ENCODE results near the gene SCN3A.

SCN3A gene

DNA sequence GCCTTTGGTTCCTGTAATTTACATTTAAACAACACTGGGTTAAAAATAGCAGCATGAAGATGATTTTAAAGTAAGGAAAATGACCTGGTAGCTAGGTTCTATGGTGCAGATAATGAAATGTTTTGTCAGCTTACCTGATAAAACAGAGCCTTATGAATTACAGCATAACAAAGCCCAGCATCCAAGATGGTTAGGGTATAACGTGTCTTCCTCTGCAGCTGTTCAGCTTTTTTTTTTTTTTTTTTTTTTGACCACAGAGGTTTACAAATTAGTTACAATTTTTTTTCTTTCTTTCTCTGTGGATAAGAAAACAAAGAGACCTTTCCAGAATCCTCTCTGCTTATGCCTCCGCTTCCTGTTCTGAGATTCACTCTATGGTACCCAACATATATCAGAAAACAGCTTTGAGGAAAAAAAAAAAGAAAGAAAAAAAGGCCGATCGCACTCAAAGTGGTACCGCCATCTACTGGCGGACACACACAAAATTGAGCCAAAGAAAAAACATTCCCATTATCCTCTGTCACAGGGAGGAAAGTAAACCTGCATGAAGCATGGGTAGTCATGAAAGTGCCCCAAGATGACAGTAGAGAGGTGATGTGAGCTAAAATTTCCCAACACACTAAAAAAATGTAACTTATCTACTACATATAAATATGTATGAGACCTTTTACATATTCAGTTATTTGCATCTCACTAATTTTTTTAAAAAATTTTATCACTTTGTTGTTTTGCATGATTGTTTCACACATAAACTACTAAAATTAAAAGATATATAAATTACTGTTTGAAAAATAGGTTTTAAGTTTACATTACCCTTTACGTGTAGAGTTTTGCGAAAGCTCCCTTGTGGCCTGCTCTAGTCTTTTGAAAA lies at the start of gene SCN3A:
Gene SCN3A, minus strand, starts transcription at position 362 of the 871 bp plus-strand sequence. CDS start 27,656 bp downstream, outside the sequence.
- H3K9ac ChIP-seq (ENCODE audit: low read length), result no peak within 1 kb of the TSS
- no peak within 1 kb of the TSS for H3K27ac ChIP-seq (ENCODE audit: low read length)
- no peaks in the 10 kb centered on the region for H3K4me1 ChIP-seq (ENCODE audit: control insufficient read depth, low read depth, low read length)
- no peak within 1 kb of the TSS for H3K4me3 ChIP-seq (ENCODE audit: low read length)
- H3K36me3 ChIP-seq (ENCODE audit: control insufficient read depth, low read depth, low read length), result no peaks in the 10 kb centered on the region
- H3K9me3 ChIP-seq (ENCODE audit: control insufficient read depth, low read depth, low read length), result no peaks in the 10 kb centered on the region
- H3K27me3 ChIP-seq (ENCODE audit: control insufficient read depth, insufficient read depth, low read length), result no peaks in the 10 kb centered on the region

DNA sequence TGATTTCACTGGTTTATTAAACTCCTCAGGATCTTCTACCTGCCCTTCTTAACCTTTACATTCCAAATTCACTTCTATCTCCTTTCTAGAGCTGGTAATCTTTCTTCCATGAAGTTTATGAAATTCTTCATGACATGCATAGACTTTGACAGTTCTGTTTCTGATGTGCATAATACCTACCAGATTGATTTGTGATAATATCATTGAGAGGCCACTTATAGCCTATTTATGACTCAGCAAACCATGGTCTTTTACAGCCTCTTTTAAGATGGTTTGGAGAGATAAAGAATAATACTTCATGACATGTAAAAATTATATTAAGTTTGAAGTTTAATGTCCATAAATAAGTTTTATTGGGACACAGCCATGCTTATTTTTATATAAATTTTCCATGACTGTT lies 49.3 kb upstream of the SCN3A start:
- no peaks in the 10 kb centered on the region for H3K27me3 ChIP-seq (ENCODE audit: control insufficient read depth, insufficient read depth, low read length)
- H3K4me3 ChIP-seq (ENCODE audit: low read length), result no peak overlapping the region
- H3K9ac ChIP-seq (ENCODE audit: low read length), result no peak overlapping the region
- no peaks in the 10 kb centered on the region for H3K36me3 ChIP-seq (ENCODE audit: control insufficient read depth, low read depth, low read length)
- no peaks in the 10 kb centered on the region for H3K9me3 ChIP-seq (ENCODE audit: control insufficient read depth, low read depth, low read length)
- no peak overlapping the region for H3K27ac ChIP-seq (ENCODE audit: low read length)
- no peaks in the 10 kb centered on the region for H3K4me1 ChIP-seq (ENCODE audit: control insufficient read depth, low read depth, low read length)

DNA sequence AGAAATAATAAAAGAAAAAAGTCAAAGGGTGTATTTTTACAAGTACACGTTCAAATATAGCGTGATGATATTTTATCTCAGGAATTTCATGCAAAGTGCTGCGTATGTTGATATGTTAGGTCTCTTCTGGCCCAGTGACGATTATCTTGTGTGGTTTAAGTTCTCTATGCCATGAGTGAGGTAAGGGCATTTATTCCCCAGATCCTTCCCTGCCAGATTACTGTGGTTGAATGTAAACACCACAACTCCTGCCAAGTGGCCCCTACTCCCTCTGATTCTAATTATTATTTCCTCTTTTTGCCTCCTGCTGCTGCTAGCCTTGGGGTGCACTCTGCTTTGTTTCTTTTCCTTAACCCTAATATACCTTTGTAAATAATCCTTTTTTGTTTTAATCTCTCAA lies 47.5 kb upstream of the SCN3A start:
- H3K9ac ChIP-seq (ENCODE audit: low read length), result no peak overlapping the region
- H3K36me3 ChIP-seq (ENCODE audit: control insufficient read depth, low read depth, low read length), result no peaks in the 10 kb centered on the region
- H3K27me3 ChIP-seq (ENCODE audit: control insufficient read depth, insufficient read depth, low read length), result no peaks in the 10 kb centered on the region
- no peaks in the 10 kb centered on the region for H3K9me3 ChIP-seq (ENCODE audit: control insufficient read depth, low read depth, low read length)
- H3K4me1 ChIP-seq (ENCODE audit: control insufficient read depth, low read depth, low read length), result no peaks in the 10 kb centered on the region
- H3K4me3 ChIP-seq (ENCODE audit: low read length), result no peak overlapping the region
- no peak overlapping the region for H3K27ac ChIP-seq (ENCODE audit: low read length)

DNA sequence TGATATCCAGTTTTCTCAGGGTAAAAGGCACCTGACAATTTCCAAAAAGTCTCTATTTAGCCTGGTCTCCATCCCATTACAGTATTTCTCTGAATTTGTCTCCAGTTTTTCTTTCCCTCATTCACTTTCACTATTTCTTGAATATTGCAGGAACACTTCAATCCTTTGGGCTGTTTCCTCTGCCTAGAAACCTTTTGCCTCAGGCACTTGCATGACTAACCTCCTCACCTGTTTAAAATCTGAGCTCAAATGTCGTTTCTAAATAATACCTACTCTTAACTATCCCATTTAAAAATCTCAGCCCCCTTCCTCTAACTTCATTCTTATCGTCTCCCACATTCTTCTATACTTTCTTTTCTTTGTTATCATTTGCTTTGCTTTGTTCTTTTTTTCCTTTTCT lies 44.4 kb upstream of the SCN3A start:
- Histone ChIP-seq H3K9me3 (ENCODE audit: control insufficient read depth, low read depth, low read length) (no peaks in the 10 kb centered on the region), H3K4me3 (ENCODE audit: low read length) (no peak overlapping the region), H3K36me3 (ENCODE audit: control insufficient read depth, low read depth, low read length) (no peaks in the 10 kb centered on the region), H3K4me1 (ENCODE audit: control insufficient read depth, low read depth, low read length) (no peaks in the 10 kb centered on the region), H3K27ac (ENCODE audit: low read length) (no peak overlapping the region), H3K9ac (ENCODE audit: low read length) (no peak overlapping the region), H3K27me3 (ENCODE audit: control insufficient read depth, insufficient read depth, low read length) (no peaks in the 10 kb centered on the region)

DNA sequence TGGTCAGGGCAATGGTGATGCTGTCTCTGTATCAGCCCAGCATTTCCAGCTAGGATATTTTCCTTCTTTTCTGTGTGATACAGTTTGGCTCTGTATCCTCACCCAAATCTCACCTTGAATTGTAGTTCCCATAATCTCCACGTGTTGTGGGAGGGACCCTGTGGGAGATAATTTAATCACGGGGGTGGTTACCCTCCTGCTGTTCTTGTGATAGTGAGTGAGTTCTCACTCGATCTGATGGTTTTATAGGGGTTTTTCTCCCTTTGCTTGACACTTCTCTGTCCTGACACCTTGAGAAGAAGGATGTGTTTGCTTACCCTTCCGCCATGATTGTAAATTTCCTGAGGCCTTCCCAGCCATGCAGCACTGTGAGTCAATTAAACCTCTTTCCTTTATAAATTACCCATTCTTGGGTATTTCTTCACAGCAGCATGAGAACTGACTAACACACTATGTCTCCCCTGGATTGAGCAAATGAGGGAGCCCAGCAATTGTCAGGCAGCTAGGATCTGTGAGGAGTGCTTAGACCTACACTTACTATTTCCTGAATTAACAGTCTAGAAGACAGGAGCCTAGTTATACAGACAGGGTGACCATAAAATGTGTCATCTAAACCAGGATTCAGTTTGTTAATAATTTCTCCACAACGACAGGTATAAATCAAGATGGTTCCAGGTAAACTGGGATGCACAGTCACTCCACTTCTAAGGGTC lies 41.4 kb upstream of the SCN3A start:
- Histone ChIP-seq H3K9me3 (ENCODE audit: control insufficient read depth, low read depth, low read length) (no peaks in the 10 kb centered on the region), H3K27me3 (ENCODE audit: control insufficient read depth, insufficient read depth, low read length) (no peaks in the 10 kb centered on the region), H3K4me3 (ENCODE audit: low read length) (no peak overlapping the region), H3K27ac (ENCODE audit: low read length) (no peak overlapping the region), H3K36me3 (ENCODE audit: control insufficient read depth, low read depth, low read length) (no peaks in the 10 kb centered on the region), H3K9ac (ENCODE audit: low read length) (no peak overlapping the region), H3K4me1 (ENCODE audit: control insufficient read depth, low read depth, low read length) (no peaks in the 10 kb centered on the region)

DNA sequence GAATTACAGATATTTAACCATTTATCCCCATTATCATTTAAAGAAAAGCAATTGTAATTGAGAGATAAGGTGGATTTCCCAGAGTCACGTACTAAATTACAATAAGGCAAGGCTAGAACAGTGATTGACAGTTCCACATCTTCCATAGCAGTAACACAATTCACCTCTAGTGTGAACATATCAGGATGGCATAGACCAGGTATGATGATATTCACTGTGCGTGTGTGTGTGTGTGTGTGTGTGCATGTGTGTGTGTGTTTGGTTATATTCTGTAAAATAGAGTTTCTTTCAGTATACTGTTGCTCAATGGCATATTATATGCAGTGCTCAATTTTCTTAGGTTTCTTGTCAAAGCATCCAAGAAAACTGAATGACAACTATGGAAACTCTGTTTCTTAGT lies 37.1 kb upstream of the SCN3A start:
- H3K4me3 ChIP-seq (ENCODE audit: low read length), result no peak overlapping the region
- H3K4me1 ChIP-seq (ENCODE audit: control insufficient read depth, low read depth, low read length), result no peaks in the 10 kb centered on the region
- H3K36me3 ChIP-seq (ENCODE audit: control insufficient read depth, low read depth, low read length), result no peaks in the 10 kb centered on the region
- H3K9ac ChIP-seq (ENCODE audit: low read length), result no peak overlapping the region
- no peaks in the 10 kb centered on the region for H3K27me3 ChIP-seq (ENCODE audit: control insufficient read depth, insufficient read depth, low read length)
- H3K27ac ChIP-seq (ENCODE audit: low read length), result no peak overlapping the region
- no peaks in the 10 kb centered on the region for H3K9me3 ChIP-seq (ENCODE audit: control insufficient read depth, low read depth, low read length)

DNA sequence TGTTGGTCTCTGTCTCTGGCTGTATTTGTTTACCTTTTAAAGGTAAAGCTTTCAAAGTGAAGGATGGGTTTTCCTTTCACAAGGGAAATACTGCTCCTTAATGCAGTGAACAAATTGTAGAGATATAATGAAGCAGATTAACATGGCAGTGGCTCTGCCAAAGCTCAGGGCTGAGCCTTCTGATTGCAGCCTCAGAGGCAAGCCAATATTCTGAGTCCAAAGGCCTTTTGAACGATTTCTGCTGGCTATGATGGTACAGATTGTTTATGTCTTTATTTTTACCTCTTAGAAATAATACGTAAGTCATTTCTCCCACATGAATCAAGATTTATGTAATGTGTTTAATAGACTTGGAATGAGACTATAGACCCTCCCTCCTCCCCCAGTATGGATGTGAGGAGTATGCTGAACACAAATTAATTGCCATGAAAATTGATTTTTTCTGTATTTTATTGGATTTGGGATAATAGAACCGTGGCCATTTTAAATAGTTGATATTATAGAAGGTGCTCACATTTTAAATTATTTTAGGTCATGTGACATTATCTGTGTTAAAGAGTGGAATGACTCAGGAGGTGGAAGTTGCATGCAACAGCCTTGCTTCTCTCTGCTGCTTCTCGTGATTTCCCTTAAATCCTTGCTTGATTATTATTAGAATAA lies 36.1 kb upstream of the SCN3A start:
- Histone ChIP-seq H3K4me3 (ENCODE audit: low read length) (no peak overlapping the region), H3K27me3 (ENCODE audit: control insufficient read depth, insufficient read depth, low read length) (no peaks in the 10 kb centered on the region), H3K9ac (ENCODE audit: low read length) (no peak overlapping the region), H3K9me3 (ENCODE audit: control insufficient read depth, low read depth, low read length) (no peaks in the 10 kb centered on the region), H3K4me1 (ENCODE audit: control insufficient read depth, low read depth, low read length) (no peaks in the 10 kb centered on the region), H3K27ac (ENCODE audit: low read length) (no peak overlapping the region), H3K36me3 (ENCODE audit: control insufficient read depth, low read depth, low read length) (no peaks in the 10 kb centered on the region)

DNA sequence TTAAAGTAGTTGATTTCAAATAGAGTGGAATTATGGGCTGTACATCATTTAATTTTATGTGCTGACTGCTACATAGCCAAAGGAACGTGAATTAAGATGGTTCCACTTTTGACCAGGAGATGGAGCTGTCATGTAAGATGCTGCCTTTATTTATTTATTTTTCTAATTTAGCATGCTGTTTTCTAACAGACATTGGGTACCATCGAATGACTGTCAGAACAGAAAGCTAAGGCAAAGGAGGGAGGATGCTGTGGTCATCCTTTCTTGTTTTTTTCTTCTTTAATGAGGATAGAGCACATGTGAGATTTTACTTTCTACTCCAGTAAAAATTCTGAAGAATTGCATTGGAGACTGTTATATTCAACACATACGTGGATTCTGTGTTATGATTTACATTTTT lies 35.4 kb upstream of the SCN3A start, which contains the start of gene SCN2A:
Gene SCN2A, plus strand, starts transcription at position 185 of the 400 bp plus-strand sequence. CDS start 56,410 bp downstream, outside the sequence.
- no peak within 1 kb of the TSS for H3K4me3 ChIP-seq (ENCODE audit: low read length)
- H3K9ac ChIP-seq (ENCODE audit: low read length), result no peak within 1 kb of the TSS
- H3K36me3 ChIP-seq (ENCODE audit: control insufficient read depth, low read depth, low read length), result no peaks in the 10 kb centered on the region
- H3K9me3 ChIP-seq (ENCODE audit: control insufficient read depth, low read depth, low read length), result no peaks in the 10 kb centered on the region
- no peaks in the 10 kb centered on the region for H3K4me1 ChIP-seq (ENCODE audit: control insufficient read depth, low read depth, low read length)
- no peak within 1 kb of the TSS for H3K27ac ChIP-seq (ENCODE audit: low read length)
- H3K27me3 ChIP-seq (ENCODE audit: control insufficient read depth, insufficient read depth, low read length), result no peaks in the 10 kb centered on the region

DNA sequence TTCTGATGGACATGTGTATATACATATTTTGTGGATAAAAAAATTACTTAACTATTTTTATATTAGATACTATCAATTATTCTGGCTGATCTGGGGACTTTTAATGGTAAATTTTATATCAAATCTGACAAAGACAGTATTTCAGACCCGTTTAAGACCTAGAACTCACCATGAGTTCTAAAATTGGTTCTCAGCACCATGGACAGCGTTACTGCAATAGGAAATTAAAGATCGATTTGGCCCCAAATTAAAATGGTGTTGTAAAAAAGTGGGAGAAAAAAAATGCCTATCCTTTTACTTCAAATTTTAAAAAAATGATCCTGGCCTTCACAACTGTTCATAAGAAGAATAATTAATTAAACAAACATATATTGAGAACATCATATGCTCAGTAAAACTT lies 34.4 kb upstream of the SCN3A start:
- no peaks in the 10 kb centered on the region for H3K4me1 ChIP-seq (ENCODE audit: control insufficient read depth, low read depth, low read length)
- H3K9me3 ChIP-seq (ENCODE audit: control insufficient read depth, low read depth, low read length), result no peaks in the 10 kb centered on the region
- no peak overlapping the region for H3K27ac ChIP-seq (ENCODE audit: low read length)
- H3K36me3 ChIP-seq (ENCODE audit: control insufficient read depth, low read depth, low read length), result no peaks in the 10 kb centered on the region
- H3K9ac ChIP-seq (ENCODE audit: low read length), result no peak overlapping the region
- no peaks in the 10 kb centered on the region for H3K27me3 ChIP-seq (ENCODE audit: control insufficient read depth, insufficient read depth, low read length)
- H3K4me3 ChIP-seq (ENCODE audit: low read length), result no peak overlapping the region

DNA sequence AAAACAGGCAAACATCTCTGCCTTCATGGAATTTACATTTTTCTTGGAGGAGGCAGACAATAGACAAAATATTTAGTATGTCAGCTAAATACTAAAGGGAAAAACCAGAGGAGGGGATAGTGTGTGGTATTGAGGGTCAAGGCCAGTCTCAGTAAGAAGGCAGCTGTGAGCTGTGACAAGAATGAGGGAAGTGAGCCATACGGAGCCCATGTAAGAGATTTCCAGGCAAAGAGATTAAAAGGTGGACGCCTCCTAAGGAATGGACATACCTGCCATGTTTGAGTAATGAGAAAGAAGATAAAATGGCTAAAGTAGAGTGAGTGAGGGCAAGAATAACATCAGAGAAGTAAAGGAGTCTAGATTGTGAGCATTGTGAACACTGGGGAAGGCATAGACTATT lies 33.2 kb upstream of the SCN3A start:
- H3K36me3 ChIP-seq (ENCODE audit: control insufficient read depth, low read depth, low read length), result no peaks in the 10 kb centered on the region
- no peaks in the 10 kb centered on the region for H3K9me3 ChIP-seq (ENCODE audit: control insufficient read depth, low read depth, low read length)
- H3K27me3 ChIP-seq (ENCODE audit: control insufficient read depth, insufficient read depth, low read length), result no peaks in the 10 kb centered on the region
- H3K4me3 ChIP-seq (ENCODE audit: low read length), result no peak overlapping the region
- no peak overlapping the region for H3K9ac ChIP-seq (ENCODE audit: low read length)
- no peaks in the 10 kb centered on the region for H3K4me1 ChIP-seq (ENCODE audit: control insufficient read depth, low read depth, low read length)
- H3K27ac ChIP-seq (ENCODE audit: low read length), result no peak overlapping the region

DNA sequence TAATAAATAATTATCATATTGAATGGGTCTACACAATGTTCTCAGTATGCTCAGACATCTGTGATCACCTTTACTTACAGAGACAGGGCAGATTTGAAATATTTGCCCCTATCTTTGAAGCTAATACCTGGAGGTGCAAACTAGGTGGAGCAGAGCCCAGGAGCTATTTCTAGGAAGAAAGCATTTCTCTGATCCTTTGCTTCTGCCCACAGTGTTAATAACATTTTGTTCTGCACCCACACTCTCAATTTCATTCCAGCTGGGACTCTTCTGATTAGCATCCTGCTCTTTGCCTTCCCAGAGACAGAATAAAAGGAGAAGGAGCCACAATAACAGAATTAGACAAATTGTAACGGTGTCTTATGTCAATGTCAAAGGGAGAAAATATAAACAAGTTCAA lies 23.7 kb upstream of the SCN3A start:
- H3K36me3 ChIP-seq (ENCODE audit: control insufficient read depth, low read depth, low read length), result no peaks in the 10 kb centered on the region
- H3K4me3 ChIP-seq (ENCODE audit: low read length), result no peak overlapping the region
- H3K27me3 ChIP-seq (ENCODE audit: control insufficient read depth, insufficient read depth, low read length), result no peaks in the 10 kb centered on the region
- no peak overlapping the region for H3K9ac ChIP-seq (ENCODE audit: low read length)
- H3K27ac ChIP-seq (ENCODE audit: low read length), result no peak overlapping the region
- no peaks in the 10 kb centered on the region for H3K9me3 ChIP-seq (ENCODE audit: control insufficient read depth, low read depth, low read length)
- H3K4me1 ChIP-seq (ENCODE audit: control insufficient read depth, low read depth, low read length), result peaks cover under 1% of the 10 kb centered on the region
